Measurements from ENCODE around the gene RUVBL2. TPM values are rescaled to one million over a fixed set of nuclear protein-coding genes. Genes with fewer than 3 reads are reported as not detected.

The RUVBL2 gene
- total RNA-seq, 4 donors from 2014 or later = 80.5 to 131 (median 118) TPM

GRCh38 chr19:48977061-48977460, 16.6 kb upstream of the RUVBL2 start:
- intact Hi-C loops (cut with DNase I) = loop anchor here (10.0 kb wide), 1 partner anchor 112 kb away; the partner anchor contains the start of gene PLEKHA4
- WGBS, 2 donors = 88 to 93% methylated on average over 2 of the region's 2 CpGs
- Histone ChIP-seq H3K4me3 (replicated peaks in 1 of 3) (no peak overlapping the region), H3K4me1 (no peaks in the 10 kb centered on the region), H3K27me3 (no peaks in the 10 kb centered on the region), H3K9me3 (no peaks in the 10 kb centered on the region), H3K36me3 (peaks cover 14 to 16% of the 10 kb centered on the region in 2 donors), H3K27ac (no peak overlapping the region)
- TF ChIP-seq, protein P1, sequence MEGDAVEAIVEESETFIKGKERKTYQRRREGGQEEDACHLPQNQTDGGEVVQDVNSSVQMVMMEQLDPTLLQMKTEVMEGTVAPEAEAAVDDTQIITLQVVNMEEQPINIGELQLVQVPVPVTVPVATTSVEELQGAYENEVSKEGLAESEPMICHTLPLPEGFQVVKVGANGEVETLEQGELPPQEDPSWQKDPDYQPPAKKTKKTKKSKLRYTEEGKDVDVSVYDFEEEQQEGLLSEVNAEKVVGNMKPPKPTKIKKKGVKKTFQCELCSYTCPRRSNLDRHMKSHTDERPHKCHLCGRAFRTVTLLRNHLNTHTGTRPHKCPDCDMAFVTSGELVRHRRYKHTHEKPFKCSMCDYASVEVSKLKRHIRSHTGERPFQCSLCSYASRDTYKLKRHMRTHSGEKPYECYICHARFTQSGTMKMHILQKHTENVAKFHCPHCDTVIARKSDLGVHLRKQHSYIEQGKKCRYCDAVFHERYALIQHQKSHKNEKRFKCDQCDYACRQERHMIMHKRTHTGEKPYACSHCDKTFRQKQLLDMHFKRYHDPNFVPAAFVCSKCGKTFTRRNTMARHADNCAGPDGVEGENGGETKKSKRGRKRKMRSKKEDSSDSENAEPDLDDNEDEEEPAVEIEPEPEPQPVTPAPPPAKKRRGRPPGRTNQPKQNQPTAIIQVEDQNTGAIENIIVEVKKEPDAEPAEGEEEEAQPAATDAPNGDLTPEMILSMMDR (IDR thresholded peaks at IDR 0.05) = no peak
- no peak for TF ChIP-seq POLR2A (IDR thresholded peaks at IDR 0.05)
- DNase-seq = no peak

- intact Hi-C loops (cut with DNase I) = no loop called here
- no peaks in the 10 kb centered on the region for H3K27me3 ChIP-seq
- no peak overlapping the region for H3K27ac ChIP-seq
- H3K4me1 ChIP-seq = no peaks in the 10 kb centered on the region
- 90 to 93% methylated on average over 9 of the region's 9 CpGs for WGBS, 2 donors
- no peak for DNase-seq
- TF ChIP-seq, protein P1 (IDR thresholded peaks at IDR 0.05) = no peak
- TF ChIP-seq POLR2A (IDR thresholded peaks at IDR 0.05) = no peak
- H3K36me3 ChIP-seq = peaks cover 17 to 35% of the 10 kb centered on the region in 2 donors
- no peaks in the 10 kb centered on the region for H3K9me3 ChIP-seq
- no peak overlapping the region for H3K4me3 ChIP-seq (replicated peaks in 1 of 3)
Observed at GRCh38 chr19:48982280-48982679, 11.4 kb upstream of the RUVBL2 start.

DNA sequence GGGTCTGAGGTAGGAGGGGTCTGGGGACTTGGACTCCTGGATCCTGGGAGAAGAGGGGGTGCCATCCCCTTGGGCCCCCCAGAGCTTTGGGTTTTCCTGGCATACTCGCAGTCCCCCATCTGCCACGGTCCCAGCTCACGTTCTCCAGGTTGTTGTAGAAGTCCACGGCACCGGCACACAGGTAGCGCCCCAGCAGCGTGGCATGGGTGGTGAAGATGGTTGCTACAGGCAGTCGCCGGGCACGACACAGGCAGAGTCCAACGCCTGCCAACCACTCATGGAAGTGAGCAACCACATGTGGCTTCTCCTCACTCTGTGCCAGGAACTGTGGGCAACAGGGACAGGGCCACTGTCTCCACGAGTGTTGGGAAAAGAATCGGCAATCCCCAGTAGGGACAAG, 8.0 kb upstream of the RUVBL2 start:
- Histone ChIP-seq H3K9me3 (no peaks in the 10 kb centered on the region), H3K27me3 (no peaks in the 10 kb centered on the region), H3K27ac (no peak overlapping the region), H3K36me3 (peaks cover 12 to 38% of the 10 kb centered on the region in 2 donors), H3K4me1 (no peaks in the 10 kb centered on the region), H3K4me3 (replicated peaks in 1 of 3) (no peak overlapping the region)
- intact Hi-C loops (cut with DNase I) = no loop called here
- no peak for DNase-seq
- TF ChIP-seq POLR2A (IDR thresholded peaks at IDR 0.05) = no peak
- TF ChIP-seq, protein P1 (IDR thresholded peaks at IDR 0.05) = no peak
- 95 to 99% methylated on average over 8 to 13 of the region's 13 CpGs for WGBS, 2 donors

DNA sequence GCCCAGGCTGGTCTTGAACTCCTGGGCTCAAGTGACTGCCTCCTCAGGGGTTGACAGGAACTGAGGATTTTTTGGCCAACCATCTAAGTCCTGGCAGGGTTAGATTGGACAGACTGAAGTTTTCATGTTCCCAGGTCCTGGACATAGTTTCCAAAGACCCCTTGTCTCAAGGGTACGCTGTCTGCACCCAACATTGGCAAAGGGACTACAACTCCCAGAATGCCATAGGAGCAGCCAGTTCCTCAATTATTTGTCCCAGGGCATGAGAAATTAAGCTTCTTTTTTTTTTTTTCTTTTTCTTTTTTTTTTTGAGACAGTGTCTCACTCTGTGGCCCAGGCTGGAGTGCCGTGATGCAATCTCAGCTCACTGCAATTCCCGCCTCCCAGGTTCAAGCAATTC, 7.5 kb upstream of the RUVBL2 start:
- no peak overlapping the region for H3K27ac ChIP-seq
- 95 to 97% methylated on average over 3 of the region's 3 CpGs for WGBS, 2 donors

GRCh38 chr19:48987323-48987722, 6.4 kb upstream of the RUVBL2 start:
- DNase-seq = no peak
- Histone ChIP-seq H3K36me3 (peaks cover 12 to 32% of the 10 kb centered on the region in 2 donors), H3K27ac (no peak overlapping the region), H3K27me3 (no peaks in the 10 kb centered on the region), H3K4me1 (peaks cover 12% of the 10 kb centered on the region in 2 donors), H3K4me3 (replicated peaks in 1 of 3) (no peak overlapping the region), H3K9me3 (no peaks in the 10 kb centered on the region)
- WGBS, 2 donors = 85 to 92% methylated on average over 7 of the region's 7 CpGs
- intact Hi-C loops (cut with DNase I) = no loop called here
- TF ChIP-seq, protein P1 (IDR thresholded peaks at IDR 0.05) = no peak
- no peak for TF ChIP-seq POLR2A (IDR thresholded peaks at IDR 0.05)

More for the DNA sequence above, 7.5 kb upstream of the RUVBL2 start:
- H3K36me3 ChIP-seq = peaks cover 12 to 35% of the 10 kb centered on the region in 2 donors
- peaks cover 2% of the 10 kb centered on the region in 2 donors for H3K4me1 ChIP-seq
- H3K9me3 ChIP-seq = no peaks in the 10 kb centered on the region
- no peaks in the 10 kb centered on the region for H3K27me3 ChIP-seq
- no peak for DNase-seq
- intact Hi-C loops (cut with DNase I) = no loop called here
- no peak overlapping the region for H3K4me3 ChIP-seq (replicated peaks in 1 of 3)
- no peak for TF ChIP-seq POLR2A (IDR thresholded peaks at IDR 0.05)
- TF ChIP-seq, protein P1 (IDR thresholded peaks at IDR 0.05) = no peak
